Neural cell (in vitro differentiated cells): ENCODE data around the gene CEMIP2. TPM values are rescaled to one million over a fixed set of nuclear protein-coding genes. Genes with fewer than 3 reads are reported as not detected.

ENCODE experiments used
- H2AFZ ChIP-seq: fragments of 200-600, 300-800 bp; sonication (generic), shearing (Covaris generic); 2 replicates; pipeline ENCODE4 v1.6.0; 2014; ENCODE audit warnings: low read depth, mild to moderate bottlenecking, antibody characterized with exemption, low read length, moderate library complexity
- H3F3A ChIP-seq: fragments of 200-600 bp; shearing (Covaris generic); 2 replicates; pipeline ENCODE4 v1.6.1; 2016; ENCODE audit warnings: mild to moderate bottlenecking, moderate library complexity, mixed read lengths, antibody characterized with exemption, low read length; ENCODE audit not compliant: insufficient read depth, poor library complexity, severe bottlenecking
- H3K27ac ChIP-seq: fragments of 200-600, 300-800 bp; sonication (generic), shearing (Covaris generic); 2 replicates; pipeline ENCODE4 v1.5.1; 2014; ENCODE audit warnings: mild to moderate bottlenecking, low read length, moderate library complexity
- H3K27me3 ChIP-seq: fragments of 300-800, 200-600 bp; sonication (generic), shearing (Covaris generic); 2 replicates; pipeline ENCODE4 v1.6.0; 2014; ENCODE audit warnings: mild to moderate bottlenecking, low read depth, low read length, moderate library complexity; ENCODE audit not compliant: insufficient read depth
- H3K36me3 ChIP-seq: fragments of 300-800, 200-600 bp; sonication (generic), shearing (Covaris generic); 2 replicates; pipeline ENCODE4 v1.5.1; 2014; ENCODE audit warnings: mild to moderate bottlenecking, antibody characterized with exemption, low read length, moderate library complexity; ENCODE audit not compliant: insufficient read depth
- H3K4me2 ChIP-seq: fragments of 300-800, 200-600 bp; sonication (generic), shearing (Covaris generic); 2 replicates; pipeline ENCODE4 v1.6.0; 2014; ENCODE audit warnings: mild to moderate bottlenecking, low read length
- H3K4me3 ChIP-seq: fragments of 300-800, 200-600 bp; sonication (generic), shearing (Covaris generic); 2 replicates; pipeline ENCODE4 v1.5.1; 2014; ENCODE audit warnings: mild to moderate bottlenecking, low read length, moderate library complexity
- H3K79me2 ChIP-seq: fragments of 200-600 bp; shearing (Covaris generic); replicated peaks from 2 replicates; pipeline ENCODE4 v1.6.0; 2014; ENCODE audit warnings: mild to moderate bottlenecking, low read length, moderate library complexity; ENCODE audit not compliant: insufficient read depth
- H3K9ac ChIP-seq: fragments of 300-800, 200-600 bp; sonication (generic), shearing (Covaris generic); 2 replicates; pipeline ENCODE4 v1.6.1; 2016; ENCODE audit warnings: mild to moderate bottlenecking, low read length, mixed read lengths
- H3K9me2 ChIP-seq: fragments of 200-600 bp; shearing (Covaris generic); 2 replicates; pipeline ENCODE4 v1.6.1; 2016; ENCODE audit warnings: mild to moderate bottlenecking, low read length, mixed read lengths; ENCODE audit not compliant: insufficient read depth
- H3K9me3 ChIP-seq: fragments of 200-600, 300-800 bp; sonication (generic), shearing (Covaris generic); 2 replicates; pipeline ENCODE4 v1.6.1; 2016; ENCODE audit warnings: mild to moderate bottlenecking, mixed run types, low read length, moderate library complexity, mixed read lengths
- H4K20me1 ChIP-seq: fragments of 200-600 bp; shearing (Covaris generic); 2 replicates; pipeline ENCODE4 v1.6.1; 2016; ENCODE audit warnings: mild to moderate bottlenecking, mixed run types; ENCODE audit not compliant: insufficient read depth
- EP300 ChIP-seq: fragments of 450-650 bp; conservative IDR thresholded peaks from 2 replicates; pipeline ENCODE4 v1.6.1; 2014; ENCODE audit warnings: antibody characterized with exemption, mild to moderate bottlenecking, moderate library complexity; ENCODE audit not compliant: poor library complexity, severe bottlenecking
- EZH2 ChIP-seq: fragments of 200-600, 300-800 bp; shearing (Covaris generic), sonication (generic); IDR thresholded peaks from 2 replicates; pipeline ENCODE4 v1.6.1; 2014; ENCODE audit warnings: antibody characterized with exemption, low read length, borderline replicate concordance, mild to moderate bottlenecking; ENCODE audit not compliant: insufficient read depth, poor library complexity, severe bottlenecking
- MXI1 ChIP-seq: fragments of 450-650 bp; conservative IDR thresholded peaks from 2 replicates; pipeline ENCODE4 v1.6.1; 2014; ENCODE audit warnings: antibody characterized with exemption, mild to moderate bottlenecking; ENCODE audit not compliant: poor library complexity, severe bottlenecking
- POLR2AphosphoS5 ChIP-seq: IDR thresholded peaks from 2 replicates; pipeline ENCODE4 v1.6.1; 2012
- SMC3 ChIP-seq: fragments of 450-650 bp; conservative IDR thresholded peaks from 2 replicates; pipeline ENCODE4 v1.6.1; 2014; ENCODE audit warnings: antibody characterized with exemption, mild to moderate bottlenecking, moderate library complexity; ENCODE audit not compliant: poor library complexity
- TAF1 ChIP-seq: IDR thresholded peaks from 2 replicates; pipeline ENCODE4 v1.6.1; 2012; ENCODE audit warnings: low read depth
- polyA plus RNA-seq: library from polyadenylated mRNA; depleted of rRNA; stranded (reverse); fragments of >200 nt; gene quantifications from 2 replicates; pipeline ENCODE4 v1.2.3, GENCODE V29; 2014
- TF ChIP-seq, protein P1 (sequence below): IDR thresholded peaks from 2 replicates; pipeline ENCODE4 v1.6.1; 2012; ENCODE audit warnings: borderline replicate concordance

Gene CEMIP2
- polyA plus RNA-seq, 1 donor from 2014 or later = 11.3 TPM

GRCh38 chr9:71764463-71764862 lies 3.9 kb downstream of the CEMIP2 start:
- H3K27ac ChIP-seq = no peak overlapping the region
- no peaks in the 10 kb centered on the region for H3F3A ChIP-seq
- peaks cover 6% of the 10 kb centered on the region for H3K27me3 ChIP-seq
- TF ChIP-seq TAF1 = no peak
- no peak for TF ChIP-seq MXI1
- TF ChIP-seq SMC3 = no peak
- TF ChIP-seq, protein P1, sequence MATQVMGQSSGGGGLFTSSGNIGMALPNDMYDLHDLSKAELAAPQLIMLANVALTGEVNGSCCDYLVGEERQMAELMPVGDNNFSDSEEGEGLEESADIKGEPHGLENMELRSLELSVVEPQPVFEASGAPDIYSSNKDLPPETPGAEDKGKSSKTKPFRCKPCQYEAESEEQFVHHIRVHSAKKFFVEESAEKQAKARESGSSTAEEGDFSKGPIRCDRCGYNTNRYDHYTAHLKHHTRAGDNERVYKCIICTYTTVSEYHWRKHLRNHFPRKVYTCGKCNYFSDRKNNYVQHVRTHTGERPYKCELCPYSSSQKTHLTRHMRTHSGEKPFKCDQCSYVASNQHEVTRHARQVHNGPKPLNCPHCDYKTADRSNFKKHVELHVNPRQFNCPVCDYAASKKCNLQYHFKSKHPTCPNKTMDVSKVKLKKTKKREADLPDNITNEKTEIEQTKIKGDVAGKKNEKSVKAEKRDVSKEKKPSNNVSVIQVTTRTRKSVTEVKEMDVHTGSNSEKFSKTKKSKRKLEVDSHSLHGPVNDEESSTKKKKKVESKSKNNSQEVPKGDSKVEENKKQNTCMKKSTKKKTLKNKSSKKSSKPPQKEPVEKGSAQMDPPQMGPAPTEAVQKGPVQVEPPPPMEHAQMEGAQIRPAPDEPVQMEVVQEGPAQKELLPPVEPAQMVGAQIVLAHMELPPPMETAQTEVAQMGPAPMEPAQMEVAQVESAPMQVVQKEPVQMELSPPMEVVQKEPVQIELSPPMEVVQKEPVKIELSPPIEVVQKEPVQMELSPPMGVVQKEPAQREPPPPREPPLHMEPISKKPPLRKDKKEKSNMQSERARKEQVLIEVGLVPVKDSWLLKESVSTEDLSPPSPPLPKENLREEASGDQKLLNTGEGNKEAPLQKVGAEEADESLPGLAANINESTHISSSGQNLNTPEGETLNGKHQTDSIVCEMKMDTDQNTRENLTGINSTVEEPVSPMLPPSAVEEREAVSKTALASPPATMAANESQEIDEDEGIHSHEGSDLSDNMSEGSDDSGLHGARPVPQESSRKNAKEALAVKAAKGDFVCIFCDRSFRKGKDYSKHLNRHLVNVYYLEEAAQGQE = no peak
- H3K9me2 ChIP-seq = no peaks in the 10 kb centered on the region
- H2AFZ ChIP-seq = no peak overlapping the region
- H3K36me3 ChIP-seq = no peaks in the 10 kb centered on the region
- H3K9me3 ChIP-seq = no peaks in the 10 kb centered on the region
- peaks cover 85% of the 10 kb centered on the region for H3K79me2 ChIP-seq
- no peaks in the 10 kb centered on the region for H4K20me1 ChIP-seq
- H3K4me3 ChIP-seq = no peak overlapping the region
- no peak overlapping the region for H3K4me2 ChIP-seq
- H3K9ac ChIP-seq = no peak overlapping the region

DNA sequence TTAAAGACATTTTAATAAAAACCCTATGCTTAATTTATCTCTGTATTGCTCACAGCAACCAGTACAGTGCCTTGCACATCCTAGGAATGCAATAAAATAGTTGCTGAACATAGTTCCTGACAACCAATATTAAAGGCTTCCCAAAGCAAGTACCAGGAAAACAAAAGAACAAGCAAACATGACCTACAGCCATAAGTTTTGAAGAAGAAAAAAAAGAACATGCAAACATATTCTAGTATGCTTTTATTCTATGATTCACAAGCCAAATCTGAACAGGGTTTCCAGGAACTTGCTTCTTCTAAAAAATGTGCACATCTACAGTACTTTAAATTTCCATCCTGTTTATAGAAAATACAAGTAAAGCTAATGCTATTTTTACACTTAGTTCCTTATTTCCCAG lies 4.5 kb downstream of the CEMIP2 start:
- Histone ChIP-seq H4K20me1 (no peaks in the 10 kb centered on the region), H3K36me3 (no peaks in the 10 kb centered on the region), H3K9me2 (no peaks in the 10 kb centered on the region), H3K9me3 (no peaks in the 10 kb centered on the region), H3K9ac (no peak overlapping the region), H3K79me2 (peaks cover 91% of the 10 kb centered on the region), H3F3A (no peaks in the 10 kb centered on the region), H3K27me3 (no peaks in the 10 kb centered on the region), H3K4me3 (no peak overlapping the region), H3K4me2 (no peak overlapping the region), H2AFZ (no peak overlapping the region), H3K27ac (no peak overlapping the region)
- TF ChIP-seq, protein P1 = no peak
- TF ChIP-seq POLR2AphosphoS5 = no peak
- TF ChIP-seq EP300 = no peak
- no peak for TF ChIP-seq TAF1
- TF ChIP-seq EZH2 = no peak
- no peak for TF ChIP-seq SMC3
- no peak for TF ChIP-seq MXI1
